ENCODE measurements around the gene SHCBP1.

SHCBP1 gene

DNA sequence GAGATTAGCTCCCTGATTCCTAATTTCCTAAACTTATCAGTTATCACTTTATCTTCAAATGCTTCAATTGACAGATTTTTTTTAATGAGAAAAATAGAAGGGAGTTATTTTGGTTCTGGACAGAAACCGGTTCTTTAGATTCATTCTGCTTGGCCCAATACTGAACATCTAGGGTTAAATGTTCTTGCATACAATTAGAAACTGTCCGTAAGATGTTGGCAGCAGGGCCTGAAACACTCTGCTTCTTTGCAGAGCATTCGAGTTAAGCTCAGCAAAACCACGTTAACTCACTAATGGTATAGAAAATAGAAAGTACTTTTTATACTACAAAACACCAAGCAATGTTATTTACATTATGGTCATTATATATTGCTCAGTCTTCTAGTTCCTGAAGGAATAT is 7.2 kb downstream of the SHCBP1 start:
- DNase-seq, result no peak

DNA sequence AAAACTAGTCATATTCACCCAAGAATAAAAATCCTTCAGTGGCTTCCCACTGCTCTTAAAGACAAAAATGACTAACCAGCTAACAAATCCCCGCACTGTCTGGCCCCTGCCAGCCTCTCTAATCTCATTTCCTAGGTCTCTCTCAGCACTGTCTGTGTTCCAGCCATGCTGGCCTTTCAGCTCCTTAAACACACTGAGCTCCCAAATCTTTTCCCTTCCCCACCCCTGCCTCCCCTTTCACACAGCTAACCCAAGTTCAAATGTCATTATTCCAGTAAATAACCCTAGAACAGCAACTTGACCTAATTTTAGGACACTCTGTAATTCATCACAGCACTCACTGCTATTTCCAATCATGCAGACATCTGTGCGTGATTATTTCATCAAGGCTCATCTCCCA is 7.8 kb downstream of the SHCBP1 start:
- DNase-seq, result no peak

DNA sequence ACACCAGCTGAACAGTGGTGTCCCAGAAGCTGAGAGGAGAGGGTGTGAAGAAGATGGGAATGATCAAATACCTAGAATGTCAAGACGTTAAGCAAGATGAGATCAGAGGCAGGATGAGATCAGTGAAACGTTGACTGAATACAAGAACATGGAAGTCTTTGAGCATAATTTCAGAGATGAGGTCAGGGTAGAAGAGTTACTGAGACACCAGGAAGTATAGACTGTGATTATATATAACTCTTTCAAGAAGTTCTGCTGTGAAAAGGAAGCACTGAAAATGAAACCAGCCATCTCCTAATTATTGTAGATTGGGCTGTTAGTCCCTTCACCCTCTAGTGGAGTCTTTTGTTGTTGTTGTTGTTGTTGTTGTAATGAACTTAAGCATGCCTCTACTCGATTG is 9.1 kb downstream of the SHCBP1 start:
- DNase-seq, result no peak

DNA sequence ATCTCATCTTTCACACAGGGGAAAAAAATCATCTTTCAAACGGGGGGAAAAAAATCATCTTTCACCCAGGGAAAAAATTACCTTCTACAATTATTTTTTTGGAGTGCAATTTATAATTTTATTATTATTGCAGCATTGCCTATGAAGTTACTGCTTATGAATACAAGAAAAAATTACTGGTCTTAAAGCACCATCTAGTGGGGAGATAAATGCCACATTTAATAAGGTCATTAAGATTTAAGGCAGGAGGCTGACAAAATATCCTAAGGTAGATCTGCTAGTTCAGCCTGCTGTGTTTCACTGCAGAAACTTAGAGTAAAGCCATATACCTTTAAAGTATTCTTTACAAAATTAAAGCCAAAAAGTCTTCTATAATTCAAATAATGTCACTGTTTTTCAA is 13.7 kb downstream of the SHCBP1 start:
- DNase-seq, result peak; percentile 22

DNA sequence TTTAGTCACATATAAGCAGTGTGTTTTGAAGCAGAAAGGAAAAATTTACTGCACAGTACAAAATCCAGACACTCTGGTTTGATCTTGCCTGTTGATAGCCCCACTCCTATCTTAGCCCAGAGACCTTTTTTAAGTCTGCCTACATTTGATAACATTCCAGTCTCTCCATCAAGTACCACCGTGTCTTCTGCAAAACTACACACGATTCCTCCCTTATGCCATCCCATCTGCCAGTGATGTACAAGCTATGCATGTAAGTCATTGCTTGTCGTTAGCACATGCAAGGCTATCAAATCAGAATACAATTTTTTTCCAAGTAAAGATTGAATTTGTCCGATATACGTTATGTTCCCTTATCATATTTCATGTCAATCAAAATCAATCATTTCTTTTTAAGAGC is 14.9 kb downstream of the SHCBP1 start:
- no peak for DNase-seq

DNA sequence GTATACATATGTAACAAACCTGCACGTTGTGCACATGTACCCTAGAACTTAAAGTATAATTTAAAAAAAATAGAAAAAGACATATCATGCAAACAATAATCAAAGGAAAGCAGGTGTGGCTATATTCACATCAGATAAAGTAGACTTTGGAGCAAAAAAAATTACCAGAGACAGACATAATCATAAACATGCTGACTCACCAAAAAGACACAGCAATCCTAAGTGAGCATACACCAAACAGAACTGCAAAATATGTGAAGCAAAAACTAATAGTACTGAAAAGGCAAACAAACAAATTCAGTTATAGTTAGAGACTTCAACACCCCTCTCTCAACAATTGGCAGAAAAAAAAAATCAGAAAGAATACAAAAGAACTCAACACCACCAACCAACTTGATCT is 29.9 kb downstream of the SHCBP1 start:
- no peak for DNase-seq

DNA sequence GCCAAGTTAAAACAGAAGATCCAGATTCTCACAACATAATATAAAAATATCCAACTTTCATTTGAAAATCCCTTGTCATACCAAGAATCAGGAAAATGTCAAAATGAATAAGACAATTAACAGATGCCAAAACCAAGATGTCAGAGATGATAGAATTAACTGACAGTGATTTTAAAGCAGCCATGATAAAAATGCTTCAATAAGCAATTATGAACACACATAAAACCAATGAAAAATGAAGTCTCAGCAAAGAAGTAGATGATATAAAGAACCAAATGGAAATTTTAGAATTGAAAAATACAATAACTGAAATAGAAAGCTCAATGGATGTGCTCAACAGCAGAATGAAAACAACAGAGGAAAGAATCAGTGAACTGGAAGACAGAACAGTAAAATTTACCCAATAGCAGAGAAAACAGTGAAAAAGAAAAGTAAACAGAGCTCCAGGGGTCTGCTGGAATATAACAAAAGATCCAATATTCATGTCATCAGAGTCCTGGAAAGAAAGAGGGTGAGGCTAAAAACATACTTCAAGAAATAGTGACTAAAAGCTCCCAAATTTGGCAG is 35.1 kb downstream of the SHCBP1 start:
- DNase-seq, result no peak

DNA sequence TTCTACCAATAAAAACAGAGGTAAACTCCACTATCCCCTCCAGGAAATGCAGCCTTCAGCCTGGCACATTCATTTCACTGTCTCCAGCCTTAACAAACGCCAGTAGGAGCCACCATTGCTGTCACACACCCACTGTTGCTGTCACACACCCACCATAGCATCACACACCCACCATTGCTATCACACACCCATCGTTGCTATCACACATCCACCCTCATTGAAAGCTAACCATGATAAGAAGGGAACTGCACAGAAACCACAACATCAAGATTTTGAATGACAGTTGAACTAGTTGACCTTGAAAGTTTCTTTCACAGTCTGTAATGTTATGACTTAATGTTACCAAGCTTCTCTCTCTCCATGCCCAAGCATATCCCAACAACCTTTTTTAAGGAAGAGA is 38.1 kb downstream of the SHCBP1 start:
- DNase-seq, result no peak

DNA sequence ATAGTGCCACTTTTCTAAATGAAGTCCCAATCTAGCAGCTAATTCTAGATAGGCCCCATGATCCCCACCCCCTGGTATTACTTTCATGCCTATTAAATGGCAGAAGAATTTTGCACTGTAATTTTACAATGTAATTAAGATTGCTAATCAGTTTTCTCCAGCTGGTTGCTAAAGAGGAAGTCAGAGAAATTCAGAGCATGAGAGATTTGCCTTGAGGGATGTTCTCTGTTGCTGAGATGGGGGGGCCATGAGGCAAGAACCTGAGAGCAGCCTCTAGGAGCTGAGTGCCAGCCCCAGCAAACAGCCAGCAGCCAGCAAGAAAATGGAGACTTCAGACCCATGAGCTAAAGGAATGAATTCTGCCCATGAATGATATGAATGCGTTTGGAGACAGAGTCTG is 38.9 kb downstream of the SHCBP1 start:
- DNase-seq, result no peak

DNA sequence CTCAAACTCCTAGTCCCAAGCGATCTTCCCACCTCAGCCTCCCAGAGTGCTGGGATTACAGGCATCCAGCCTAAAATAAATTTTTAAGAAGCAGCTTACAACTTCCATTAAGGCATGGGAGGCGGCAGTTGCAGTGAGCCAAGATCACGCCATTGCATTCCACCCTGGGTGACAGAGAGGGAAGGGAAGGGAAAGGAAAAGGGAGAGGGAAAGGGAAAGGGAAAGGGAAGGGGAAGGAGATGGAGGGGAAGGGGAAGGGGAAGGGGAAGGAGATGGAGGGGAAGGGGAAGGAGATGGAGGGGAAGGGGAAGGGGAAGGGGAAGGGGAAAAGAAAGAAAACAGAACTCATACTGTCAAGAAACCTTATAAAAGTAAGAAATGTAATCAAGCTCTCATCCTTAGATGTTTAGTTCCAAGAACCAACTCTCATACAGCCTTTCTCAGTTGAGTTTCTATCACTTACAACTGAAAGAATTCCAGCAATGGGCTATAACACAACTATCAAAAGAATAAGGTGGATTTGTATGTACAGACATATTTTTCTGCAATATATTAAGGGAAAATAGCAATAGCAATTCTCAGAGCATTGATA is 43.1 kb downstream of the SHCBP1 start:
- DNase-seq, result no peak

DNA sequence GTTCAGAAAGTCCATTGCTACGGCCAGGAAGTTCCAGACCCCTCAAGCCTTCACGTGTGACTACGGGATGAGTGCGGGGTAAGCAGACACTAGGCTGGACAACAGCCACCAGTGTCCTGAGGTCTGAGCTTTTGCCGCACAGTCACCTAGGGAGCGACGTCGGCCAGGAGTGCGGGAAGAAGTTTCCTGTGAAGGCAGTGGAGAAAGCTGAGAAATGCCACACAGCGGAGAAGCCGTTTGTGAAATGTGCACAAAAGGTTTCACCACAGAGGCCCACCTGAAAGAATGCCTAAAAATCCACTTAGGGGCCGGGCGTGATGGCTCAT is 47.4 kb downstream of the SHCBP1 start:
- no peak for DNase-seq

DNA sequence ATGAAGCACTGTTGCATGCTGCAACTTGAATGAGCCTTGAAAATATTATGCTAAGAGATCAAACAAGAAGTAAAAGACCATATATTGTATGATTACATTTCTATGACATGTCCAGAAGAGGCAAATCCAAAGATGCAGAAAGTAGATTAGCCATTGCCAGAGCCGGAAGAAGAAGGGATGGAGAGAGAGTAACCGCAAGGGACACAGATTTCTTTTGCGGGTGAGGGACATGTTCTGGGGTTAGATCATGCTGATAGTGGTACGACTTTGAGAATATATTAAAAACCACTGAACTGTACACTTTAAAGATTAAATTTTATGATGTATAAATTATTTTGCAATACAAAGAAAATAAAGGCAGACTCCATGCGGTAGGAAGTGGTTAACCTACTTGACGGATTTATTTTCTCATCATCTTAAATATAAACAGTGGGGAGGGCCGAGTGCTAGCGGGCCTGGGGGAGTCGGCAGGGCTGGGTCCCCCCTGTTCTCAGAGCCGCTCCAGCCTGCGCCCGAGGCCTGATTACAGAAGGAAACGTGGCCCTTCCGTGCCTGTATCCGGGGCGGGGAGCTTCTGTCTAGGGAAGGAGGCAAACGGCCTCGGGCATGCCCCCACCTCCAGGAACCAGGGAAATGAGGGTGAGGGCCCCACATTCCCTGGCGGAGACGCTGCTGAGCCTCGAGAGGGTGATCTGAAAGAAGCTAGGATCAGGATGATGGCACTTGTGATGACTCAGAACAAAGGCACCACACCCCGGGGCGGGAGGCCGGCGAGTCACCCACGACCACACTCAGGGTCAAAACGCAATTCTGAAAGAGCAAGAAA is 48.0 kb downstream of the SHCBP1 start:
- no peak for DNase-seq

DNA sequence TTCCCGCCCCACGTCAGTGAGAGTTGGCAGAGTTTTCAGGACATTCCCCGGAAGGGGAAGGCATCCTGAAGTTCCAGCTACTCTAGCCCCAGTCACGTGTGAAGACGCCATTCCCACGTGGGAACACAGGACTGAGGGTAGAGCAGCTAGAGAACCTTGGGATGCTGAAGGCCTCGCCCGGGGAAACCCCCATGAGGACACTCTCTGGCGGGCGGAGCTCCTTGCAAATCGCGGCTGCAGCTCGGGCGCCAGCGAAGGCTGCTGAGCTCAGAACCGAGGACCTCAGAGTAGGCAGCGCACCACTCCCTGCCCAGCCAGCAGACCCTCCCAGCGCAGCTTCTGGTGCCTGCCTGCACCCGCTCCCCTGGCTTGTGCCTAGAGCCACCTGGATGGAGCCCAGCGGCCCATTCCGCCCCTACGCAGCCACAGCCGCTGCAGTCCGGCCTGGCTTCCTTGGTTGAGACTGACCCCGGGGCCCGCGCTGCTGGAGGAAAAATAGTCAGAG is 51.9 kb downstream of the SHCBP1 start:
- DNase-seq, result no peak

DNA sequence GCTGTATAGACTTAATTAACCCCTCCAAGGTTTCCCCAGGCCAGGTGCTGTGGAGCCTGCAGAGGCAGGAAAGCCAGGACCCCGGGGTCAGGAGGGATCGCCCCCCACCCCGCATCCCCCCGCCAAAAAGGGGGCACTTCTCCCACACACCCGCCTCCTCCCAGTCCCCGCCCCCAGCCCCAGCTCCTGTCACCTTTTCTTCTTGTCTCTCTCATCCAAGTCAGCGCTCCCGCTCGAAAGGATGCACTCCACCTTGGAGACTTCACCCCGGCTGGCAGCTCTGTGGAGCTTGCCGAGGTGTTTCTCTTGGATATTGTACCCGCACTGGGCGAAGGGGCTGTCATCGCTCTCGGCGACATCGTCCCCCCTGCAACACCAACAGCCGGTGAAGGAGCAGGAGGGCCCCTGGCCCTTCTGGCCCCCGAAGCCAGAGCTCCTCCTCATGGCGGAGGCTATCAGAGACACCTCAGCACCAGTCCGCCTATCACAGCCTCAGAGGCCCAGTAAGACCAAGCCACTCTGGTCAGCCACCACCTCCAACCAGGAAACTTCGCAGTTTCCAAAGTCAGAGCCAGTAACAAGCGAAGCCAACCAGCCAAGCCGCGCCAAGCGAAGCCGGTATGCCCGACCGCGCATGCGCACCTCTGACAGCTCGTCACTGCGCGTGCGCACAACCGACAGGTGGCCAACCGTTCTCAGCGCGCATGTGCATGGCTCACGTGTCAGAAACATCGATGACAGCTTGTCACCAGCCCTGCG is 52.5 kb downstream of the SHCBP1 start:
- no peak for DNase-seq

DNA sequence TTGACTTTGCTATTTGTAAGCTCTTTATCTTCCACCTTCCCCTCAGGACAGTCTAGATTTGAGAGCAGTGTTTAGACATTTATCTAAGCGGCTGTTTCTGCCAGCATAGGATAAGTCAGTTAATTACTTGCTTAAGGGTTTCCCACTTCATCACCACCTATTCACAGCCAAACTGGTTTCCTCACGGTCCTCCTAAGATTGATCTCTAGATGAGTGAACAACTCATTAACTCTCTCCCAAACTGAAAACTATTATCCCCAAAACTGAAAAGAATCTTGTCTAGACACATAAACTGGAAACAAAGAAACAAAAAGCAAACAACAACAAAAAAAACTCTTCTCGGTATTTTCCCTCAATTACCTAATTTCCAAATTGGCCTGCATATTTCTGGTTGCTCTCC is 58.2 kb downstream of the SHCBP1 start:
- DNase-seq, result no peak

DNA sequence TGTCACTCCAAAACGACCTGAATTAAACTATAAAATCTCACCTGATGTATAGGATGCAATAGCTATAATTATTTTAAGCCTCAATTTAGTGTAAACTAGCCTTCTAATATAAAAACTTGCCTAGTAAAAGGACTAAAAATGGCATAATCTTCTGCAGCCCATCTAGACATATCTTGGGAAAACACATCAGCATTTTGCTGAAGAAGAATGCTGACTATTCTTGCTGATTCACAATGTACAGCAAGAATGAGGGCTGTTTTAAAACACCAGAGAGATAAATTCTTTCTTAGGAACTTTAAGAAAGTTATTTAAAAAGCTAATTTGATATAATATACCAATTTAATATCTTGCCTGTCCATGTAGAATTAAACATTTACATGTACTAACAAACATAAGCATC is 63.2 kb downstream of the SHCBP1 start:
- no peak for DNase-seq

DNA sequence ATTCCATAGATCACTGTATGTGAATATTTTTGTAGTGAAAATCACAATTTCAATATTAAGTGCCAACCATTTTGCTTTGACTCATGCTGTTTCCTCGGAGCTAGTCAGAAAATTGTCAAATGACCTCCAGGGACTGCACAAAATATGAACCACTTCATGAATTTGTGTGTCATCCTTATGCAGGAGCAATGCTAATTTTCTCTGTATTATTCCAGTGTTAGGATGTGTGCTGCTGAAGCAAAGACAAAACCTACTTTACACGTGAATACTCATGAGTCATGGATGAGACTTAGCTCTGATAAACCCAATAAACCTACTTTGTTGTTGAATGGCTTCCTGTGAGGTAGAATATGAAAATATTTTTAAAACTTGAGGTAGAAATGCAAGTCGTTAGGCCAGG is 65.2 kb downstream of the SHCBP1 start:
- DNase-seq, result no peak

DNA sequence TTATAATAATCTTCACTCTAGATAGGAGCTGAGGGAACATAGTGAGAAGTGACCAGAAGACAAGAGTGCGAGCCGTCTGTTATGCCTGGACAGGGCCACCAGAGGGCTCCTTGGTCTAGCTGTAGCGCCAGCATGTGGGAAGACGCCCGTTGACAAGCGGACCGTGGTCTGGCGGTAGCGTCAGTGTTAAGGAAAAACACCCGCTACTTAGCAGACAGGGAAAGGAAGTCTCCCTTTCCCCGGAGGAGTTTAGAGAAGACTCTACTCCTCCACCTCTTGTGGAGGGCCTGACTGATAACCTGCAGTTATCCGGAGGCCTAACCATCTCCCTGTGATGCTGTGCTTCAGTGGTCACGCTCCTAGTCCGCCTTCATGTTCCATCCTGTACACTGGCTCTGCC is 66.7 kb downstream of the SHCBP1 start:
- peak; percentile 68 for DNase-seq

DNA sequence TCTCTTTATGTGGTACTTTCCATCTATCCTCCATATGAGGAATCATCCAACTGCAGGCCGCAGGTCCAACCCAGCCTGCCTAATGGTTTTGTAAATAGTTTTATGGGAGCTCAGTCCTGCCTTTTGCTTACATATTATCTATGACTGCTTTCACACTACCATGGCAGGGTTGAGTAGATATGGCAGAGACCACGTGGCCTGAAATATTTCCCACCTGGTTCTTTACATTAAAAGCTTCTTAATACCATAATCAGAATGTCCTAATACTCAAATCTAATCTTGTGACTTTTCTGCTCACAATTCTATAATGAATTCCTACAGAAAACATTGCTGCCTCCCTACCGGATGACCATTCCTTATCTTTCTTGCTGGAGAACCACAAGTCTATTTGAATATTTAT is 71.7 kb downstream of the SHCBP1 start:
- DNase-seq, result no peak
